H54 (cell line): ENCODE data around the gene SRSF4.
"Not testable (repeated sequence)": the region's sequence is repeated elsewhere in the genome, so short reads cannot be mapped to it uniquely, and the experiment has no call there.

ENCODE experiments used
- DNase-seq: peaks from one replicate; pipeline ENCODE4 v3.0.0; 2011; ENCODE audit warnings: low spot score, mixed read lengths; ENCODE audit not compliant: insufficient read length
- FAIRE-seq: peaks from 3 replicates; lab custom pipeline; 2011; peaks lifted over from hg19 to GRCh38; lab: Jason Lieb, UNC
- POLR2A ChIP-seq: IDR thresholded peaks from 2 replicates; pipeline ENCODE4 v1.6.1; 2011; ENCODE audit warnings: low read depth, mild to moderate bottlenecking, low read length

The SRSF4 gene

GRCh38 chr1:29181413-29182225, at the start of gene SRSF4:
SRSF4 (minus strand) TSS chr1:29181900; CDS start chr1:29181752, 148 bp downstream.
- peak; percentile 91 for DNase-seq
- FAIRE-seq, result peak; percentile 90
- TF ChIP-seq POLR2A, result peak; percentile 59

GRCh38 chr1:29230553-29231378, 49.1 kb upstream of the SRSF4 start, which contains the start of gene MECR:
MECR (minus strand) TSS chr1:29230934; CDS start chr1:29230906, 28 bp downstream.
- FAIRE-seq, result peak; percentile 66
- TF ChIP-seq POLR2A, result peak; percentile 63
- DNase-seq, result peak; percentile 75

- TF ChIP-seq POLR2A, result no peak
- FAIRE-seq (no peak), DNase-seq (no peak)
Observed at GRCh38 chr1:29230204-29230552, 48.5 kb upstream of the SRSF4 start.

- DNase-seq (no peak), FAIRE-seq (no peak)
- TF ChIP-seq POLR2A, result no peak
Observed at GRCh38 chr1:29227511-29227910, 45.8 kb upstream of the SRSF4 start.

- FAIRE-seq (no peak), DNase-seq (no peak)
- no peak for TF ChIP-seq POLR2A
Observed at GRCh38 chr1:29225361-29225760, 43.7 kb upstream of the SRSF4 start.

GRCh38 chr1:29224356-29224837, 42.7 kb upstream of the SRSF4 start:
- DNase-seq, result no peak
- no peak for TF ChIP-seq POLR2A
- FAIRE-seq, result no peak

- no peak for TF ChIP-seq POLR2A
- DNase-seq, result no peak
- no peak for FAIRE-seq
Observed at GRCh38 chr1:29223521-29223920, 41.8 kb upstream of the SRSF4 start.

GRCh38 chr1:29222686-29223085, 41.0 kb upstream of the SRSF4 start:
- DNase-seq (no peak), FAIRE-seq (no peak)
- TF ChIP-seq POLR2A, result no peak

- DNase-seq, FAIRE-seq: not testable (repeated sequence)
Observed at GRCh38 chr1:29222260-29222659, 40.6 kb upstream of the SRSF4 start.

GRCh38 chr1:29221296-29221695, 39.6 kb upstream of the SRSF4 start:
- TF ChIP-seq POLR2A, result no peak
- DNase-seq (no peak), FAIRE-seq (no peak)

GRCh38 chr1:29218223-29218622, 36.5 kb upstream of the SRSF4 start:
- TF ChIP-seq POLR2A, result no peak
- DNase-seq (no peak), FAIRE-seq (no peak)

- DNase-seq (no peak), FAIRE-seq (no peak)
- TF ChIP-seq POLR2A, result no peak
Observed at GRCh38 chr1:29217633-29218032, 35.9 kb upstream of the SRSF4 start.

- FAIRE-seq, result no peak
- DNase-seq, result no peak
- no peak for TF ChIP-seq POLR2A
Observed at GRCh38 chr1:29213055-29213454, 31.4 kb upstream of the SRSF4 start.
